ENCODE data around the gene F5.

F5 gene

DNA sequence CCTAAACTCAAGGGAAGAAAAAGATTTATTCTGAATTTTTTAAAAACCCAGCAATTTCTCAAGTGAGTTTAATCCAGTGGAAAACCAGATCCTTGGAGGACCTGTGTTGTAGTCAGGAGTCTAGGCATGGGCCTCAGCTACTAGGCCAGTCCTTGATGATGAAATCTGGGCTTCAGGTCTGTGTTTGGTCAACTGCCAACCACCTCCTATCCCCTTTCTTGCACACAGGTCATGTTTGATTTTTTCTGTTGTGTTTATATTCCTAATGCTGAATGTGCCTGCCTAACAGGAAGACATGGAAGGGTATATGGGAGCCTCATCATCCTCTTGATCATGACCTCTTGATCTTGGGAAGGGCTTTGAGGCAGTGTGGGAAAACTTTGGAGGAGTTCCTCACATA, 62.4 kb downstream of the F5 start:
- H3K4me3 ChIP-seq (ENCODE audit: low read depth, low read length): no peak overlapping the region
- H3K79me2 ChIP-seq: no peaks in the 10 kb centered on the region
- peaks cover 6% of the 10 kb centered on the region for H3K4me1 ChIP-seq
- no peak overlapping the region for H3K27ac ChIP-seq
- no peak overlapping the region for H3K4me2 ChIP-seq (ENCODE audit: low read length)
- H3K9me3 ChIP-seq (ENCODE audit: control insufficient read depth, low read length): no peaks in the 10 kb centered on the region
- TF ChIP-seq, protein P1, sequence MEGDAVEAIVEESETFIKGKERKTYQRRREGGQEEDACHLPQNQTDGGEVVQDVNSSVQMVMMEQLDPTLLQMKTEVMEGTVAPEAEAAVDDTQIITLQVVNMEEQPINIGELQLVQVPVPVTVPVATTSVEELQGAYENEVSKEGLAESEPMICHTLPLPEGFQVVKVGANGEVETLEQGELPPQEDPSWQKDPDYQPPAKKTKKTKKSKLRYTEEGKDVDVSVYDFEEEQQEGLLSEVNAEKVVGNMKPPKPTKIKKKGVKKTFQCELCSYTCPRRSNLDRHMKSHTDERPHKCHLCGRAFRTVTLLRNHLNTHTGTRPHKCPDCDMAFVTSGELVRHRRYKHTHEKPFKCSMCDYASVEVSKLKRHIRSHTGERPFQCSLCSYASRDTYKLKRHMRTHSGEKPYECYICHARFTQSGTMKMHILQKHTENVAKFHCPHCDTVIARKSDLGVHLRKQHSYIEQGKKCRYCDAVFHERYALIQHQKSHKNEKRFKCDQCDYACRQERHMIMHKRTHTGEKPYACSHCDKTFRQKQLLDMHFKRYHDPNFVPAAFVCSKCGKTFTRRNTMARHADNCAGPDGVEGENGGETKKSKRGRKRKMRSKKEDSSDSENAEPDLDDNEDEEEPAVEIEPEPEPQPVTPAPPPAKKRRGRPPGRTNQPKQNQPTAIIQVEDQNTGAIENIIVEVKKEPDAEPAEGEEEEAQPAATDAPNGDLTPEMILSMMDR (IDR thresholded peaks at IDR 0.05): no peak
- H3K36me3 ChIP-seq (ENCODE audit: control insufficient read depth, insufficient read depth, low read length): no peaks in the 10 kb centered on the region
- H2AFZ ChIP-seq: no peak overlapping the region
- H3K27me3 ChIP-seq (ENCODE audit: control insufficient read depth, insufficient read depth, low read length): no peaks in the 10 kb centered on the region
- no peak overlapping the region for H3K9ac ChIP-seq

- Histone ChIP-seq H3K79me2 (no peaks in the 10 kb centered on the region), H3K4me1 (no peaks in the 10 kb centered on the region), H3K4me2 (ENCODE audit: low read length) (no peak overlapping the region), H3K4me3 (ENCODE audit: low read depth, low read length) (no peak overlapping the region), H2AFZ (no peak overlapping the region), H3K9ac (no peak overlapping the region), H3K9me3 (ENCODE audit: control insufficient read depth, low read length) (no peaks in the 10 kb centered on the region), H3K27me3 (ENCODE audit: control insufficient read depth, insufficient read depth, low read length) (no peaks in the 10 kb centered on the region), H3K36me3 (ENCODE audit: control insufficient read depth, insufficient read depth, low read length) (no peaks in the 10 kb centered on the region), H3K27ac (no peak overlapping the region)
- TF ChIP-seq, protein P1 (IDR thresholded peaks at IDR 0.05): no peak
Observed at GRCh38 chr1:169521226-169521625, 65.1 kb downstream of the F5 start.

DNA sequence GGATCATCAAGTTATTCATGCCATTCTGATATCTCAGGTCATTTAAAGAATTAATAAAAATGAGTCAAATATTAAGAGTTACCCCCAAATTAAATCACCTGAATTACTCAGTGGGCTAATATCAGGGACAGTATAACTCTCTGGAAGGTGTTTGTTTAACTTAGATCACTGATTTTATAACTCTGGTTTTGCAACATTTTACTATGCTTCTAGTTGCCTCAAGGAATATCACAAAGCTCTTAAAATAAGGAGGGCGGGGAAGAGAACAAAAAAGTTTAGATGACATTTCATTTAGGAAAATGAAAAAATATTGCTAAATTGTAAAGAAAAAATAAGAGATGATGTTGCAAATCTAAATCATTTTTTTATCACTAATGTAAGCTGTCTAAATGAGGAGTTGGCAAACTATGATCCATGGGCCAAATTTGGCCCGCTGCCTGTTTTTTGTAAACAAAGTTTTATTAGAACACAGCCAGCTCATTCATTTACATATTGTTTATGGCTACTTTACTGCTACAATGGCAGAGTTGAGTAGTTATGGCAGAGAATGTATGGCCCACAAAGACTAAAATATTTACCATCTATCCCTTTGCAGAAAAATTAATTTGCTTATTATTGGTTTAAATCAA, 68.6 kb downstream of the F5 start:
- Histone ChIP-seq H3K9me3 (ENCODE audit: control insufficient read depth, low read length) (no peaks in the 10 kb centered on the region), H3K79me2 (no peaks in the 10 kb centered on the region), H3K27me3 (ENCODE audit: control insufficient read depth, insufficient read depth, low read length) (no peaks in the 10 kb centered on the region), H3K9ac (no peak overlapping the region), H3K27ac (no peak overlapping the region), H3K36me3 (ENCODE audit: control insufficient read depth, insufficient read depth, low read length) (no peaks in the 10 kb centered on the region), H3K4me3 (ENCODE audit: low read depth, low read length) (no peak overlapping the region), H3K4me2 (ENCODE audit: low read length) (no peak overlapping the region), H3K4me1 (no peaks in the 10 kb centered on the region), H2AFZ (no peak overlapping the region)
- TF ChIP-seq, protein P1 (IDR thresholded peaks at IDR 0.05): no peak

- H2AFZ ChIP-seq: no peak overlapping the region
- no peak overlapping the region for H3K4me2 ChIP-seq (ENCODE audit: low read length)
- H3K79me2 ChIP-seq: no peaks in the 10 kb centered on the region
- H3K27me3 ChIP-seq (ENCODE audit: control insufficient read depth, insufficient read depth, low read length): no peaks in the 10 kb centered on the region
- H3K4me3 ChIP-seq (ENCODE audit: low read depth, low read length): no peak overlapping the region
- H3K27ac ChIP-seq: no peak overlapping the region
- H3K4me1 ChIP-seq: no peaks in the 10 kb centered on the region
- no peak overlapping the region for H3K9ac ChIP-seq
- H3K36me3 ChIP-seq (ENCODE audit: control insufficient read depth, insufficient read depth, low read length): no peaks in the 10 kb centered on the region
- no peaks in the 10 kb centered on the region for H3K9me3 ChIP-seq (ENCODE audit: control insufficient read depth, low read length)
- TF ChIP-seq, protein P1 (IDR thresholded peaks at IDR 0.05): no peak
Observed at GRCh38 chr1:169515641-169516040, 70.6 kb downstream of the F5 start.

DNA sequence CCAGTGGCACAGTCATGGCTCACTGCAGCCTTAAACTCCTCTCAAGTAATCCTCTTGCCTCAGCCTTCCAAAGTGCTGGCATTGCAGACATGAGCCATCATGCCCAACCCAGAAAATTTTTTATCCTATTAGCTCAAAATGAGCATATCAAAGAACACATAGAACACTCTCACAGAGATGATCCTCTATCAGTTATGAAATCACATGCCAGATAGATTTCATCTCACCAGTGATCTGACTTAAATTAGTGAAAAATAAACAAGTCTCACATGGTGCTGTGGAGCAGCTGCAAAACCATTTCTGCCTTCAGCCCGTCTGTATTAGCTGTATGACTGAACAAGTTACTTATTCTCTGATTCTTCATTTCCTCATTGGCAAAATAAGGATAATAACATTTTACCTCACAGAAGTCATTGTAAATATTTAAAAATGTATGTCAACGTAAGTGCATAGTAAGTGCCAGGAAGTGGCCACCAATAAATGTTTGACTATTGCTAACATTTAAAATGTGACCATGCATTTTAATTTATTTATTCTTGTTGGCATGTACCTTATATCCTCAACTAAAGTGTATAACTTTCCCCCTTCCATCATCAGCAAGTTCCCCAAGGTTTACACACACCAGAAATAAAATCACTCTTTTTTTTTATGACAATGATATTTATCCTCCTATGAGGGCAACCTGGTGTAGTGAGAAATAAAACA, 71.6 kb downstream of the F5 start:
- no peak overlapping the region for H3K27ac ChIP-seq
- H2AFZ ChIP-seq: no peak overlapping the region
- no peak overlapping the region for H3K4me2 ChIP-seq (ENCODE audit: low read length)
- no peak overlapping the region for H3K4me3 ChIP-seq (ENCODE audit: low read depth, low read length)
- no peaks in the 10 kb centered on the region for H3K79me2 ChIP-seq
- no peak overlapping the region for H3K9ac ChIP-seq
- TF ChIP-seq, protein P1 (IDR thresholded peaks at IDR 0.05): no peak
- H3K9me3 ChIP-seq (ENCODE audit: control insufficient read depth, low read length): no peaks in the 10 kb centered on the region
- H3K4me1 ChIP-seq: no peaks in the 10 kb centered on the region
- H3K36me3 ChIP-seq (ENCODE audit: control insufficient read depth, insufficient read depth, low read length): no peaks in the 10 kb centered on the region
- no peaks in the 10 kb centered on the region for H3K27me3 ChIP-seq (ENCODE audit: control insufficient read depth, insufficient read depth, low read length)
